Aorta (tissue), 5 donors: Measurements from ENCODE around the gene TMEM39A. TPM values are rescaled to one million over a fixed set of nuclear protein-coding genes. Genes with fewer than 3 reads are reported as not detected.

Experiments used
- ATAC-seq: fragments of 200-7000 bp; cut with Tn5 transposase; one replicate; pipeline ENCODE4 v1.9.1; 2022; ENCODE audit warnings: moderate library complexity; ENCODE audit not compliant: low FRiP score
- DNase-seq, 2 donors: peaks; one replicate each; pipeline ENCODE4 v3.0.0-alpha.2; 2020
- H3K27ac ChIP-seq, 2 donors: one replicate each; pipeline ENCODE4 v1.5.1; 2013; ENCODE audit warnings: low read length in 2 of 2, mild to moderate bottlenecking in 2 of 2, moderate library complexity in 2 of 2, control low read depth in 1 of 2, inconsistent platforms in 1 of 2, low read depth in 1 of 2
- H3K27me3 ChIP-seq, 2 donors: one replicate each; pipeline ENCODE4 v1.6.1; 2013; ENCODE audit warnings: control low read depth in 1 of 2, low read length in 1 of 2, mild to moderate bottlenecking in 1 of 2, moderate library complexity in 1 of 2; ENCODE audit not compliant: insufficient read depth in 2 of 2, control insufficient read depth in 1 of 2
- H3K36me3 ChIP-seq, 2 donors: one replicate each; pipeline ENCODE4 v1.6.1; 2013; ENCODE audit warnings: control low read depth in 1 of 2, low read length in 1 of 2, mild to moderate bottlenecking in 1 of 2; ENCODE audit not compliant: insufficient read depth in 2 of 2, control insufficient read depth in 1 of 2
- H3K4me1 ChIP-seq, 2 donors: one replicate each; pipeline ENCODE4 v1.6.1; 2013; ENCODE audit warnings: low read length in 2 of 2, control low read depth in 1 of 2, mild to moderate bottlenecking in 1 of 2, moderate library complexity in 1 of 2; ENCODE audit not compliant: insufficient read depth in 2 of 2, control insufficient read depth in 1 of 2
- H3K4me3 ChIP-seq, 2 donors: one replicate each; pipeline ENCODE4 v1.5.1; 2013; ENCODE audit warnings: low read length in 2 of 2, control low read depth in 1 of 2, mild to moderate bottlenecking in 1 of 2
- H3K9me3 ChIP-seq: one replicate; pipeline ENCODE4 v1.6.1; 2013; ENCODE audit warnings: mild to moderate bottlenecking, low read length; ENCODE audit not compliant: control insufficient read depth
- WGBS, 2 donors: extraction: QIAGEN DNeasy Blood & Tissue Kit; methylation state at CpG; one replicate each; pipeline ENCODE4 v1.1.7; 2013; 5-methylcytosine and 5-hydroxymethylcytosine counted together
- intact Hi-C, 2 donors: fragments of 100-400 bp; cut with DNase I; formaldehyde crosslinking; loops; one replicate each; pipeline versions ENCODE4 v1.14.2 to v1.15.0; 2022
- polyA plus RNA-seq, 2 donors: library from polyadenylated mRNA; stranded (reverse); fragments of 200-250 nt; gene quantifications; one replicate each; pipeline ENCODE4 v1.2.3, GENCODE V29; 2013
- total RNA-seq, 2 donors: library from RNA; stranded (reverse); fragmentation: NEBNext Ultra II Directional; extraction: Animal tissue kit (Norgen Biotek cat#: 25700); gene quantifications; one replicate each; pipeline ENCODE4 v1.2.1, GENCODE V29; 2021
- donor health status: healthy with polysubstance abuse.
- donor health status: Bipolar disorder and iron deficiency.
- donor health status: DM: no; HTN: no; CAD: no.
- donor health status: DM: no; HTN: no; CAD: no.
- donor health status: DM: yes; HTN: yes; CAD: no.

TMEM39A gene
- total and polyA plus RNA-seq, 4 donors, result 7.5 to 45.7 (median 24.1) TPM

GRCh38 chr3:119498186-119499011 is 35.0 kb upstream of the TMEM39A start, which contains the start of gene TIMMDC1:
Gene TIMMDC1, plus strand, starts transcription at chr3:119498547. Its CDS starts 187 bp downstream, at chr3:119498734.
- ATAC-seq, result peak; percentile 100
- WGBS, 2 donors, result 0 to 1% methylated on average over 58 of the region's 58 CpGs
- intact Hi-C loops, result loop anchor here (5.0 to 10.0 kb wide), 2 partner anchors 176 to 194 kb away; partner anchors contain the start of gene COX17 (in 1 of the 2)

GRCh38 chr3:119497820-119498185 is 34.4 kb upstream of the TMEM39A start:
- Histone ChIP-seq H3K27me3 (no peaks in the 10 kb centered on the region), H3K36me3 (peaks cover 0 to 2% of the 10 kb centered on the region in 2 donors), H3K9me3 (no peaks in the 10 kb centered on the region), H3K27ac (no peak overlapping the region), H3K4me1 (peaks cover 0 to 4% of the 10 kb centered on the region in 2 donors), H3K4me3 (peak overlapping the region; percentile 60 to 61)
- DNase-seq, result no peak
- 1 to 2% methylated on average over 8 of the region's 8 CpGs for WGBS, 2 donors
- intact Hi-C loops, result loop anchor here (5.0 to 10.0 kb wide), 2 partner anchors 177 to 194 kb away; partner anchors contain the start of gene COX17 (in 1 of the 2)
- no peak for ATAC-seq

More at GRCh38 chr3:119498186-119499011, 35.0 kb upstream of the TMEM39A start, which contains the start of gene TIMMDC1:
- Histone ChIP-seq H3K4me3 (peak within 1 kb of the TSS; percentile 67 to 78), H3K9me3 (no peaks in the 10 kb centered on the region), H3K4me1 (peaks cover 0 to 4% of the 10 kb centered on the region in 2 donors), H3K36me3 (peaks cover 0 to 2% of the 10 kb centered on the region in 2 donors), H3K27me3 (no peaks in the 10 kb centered on the region), H3K27ac (peak within 1 kb of the TSS in 1 of 2 donors; percentile 49)
- peak; percentile 98 for DNase-seq

DNA sequence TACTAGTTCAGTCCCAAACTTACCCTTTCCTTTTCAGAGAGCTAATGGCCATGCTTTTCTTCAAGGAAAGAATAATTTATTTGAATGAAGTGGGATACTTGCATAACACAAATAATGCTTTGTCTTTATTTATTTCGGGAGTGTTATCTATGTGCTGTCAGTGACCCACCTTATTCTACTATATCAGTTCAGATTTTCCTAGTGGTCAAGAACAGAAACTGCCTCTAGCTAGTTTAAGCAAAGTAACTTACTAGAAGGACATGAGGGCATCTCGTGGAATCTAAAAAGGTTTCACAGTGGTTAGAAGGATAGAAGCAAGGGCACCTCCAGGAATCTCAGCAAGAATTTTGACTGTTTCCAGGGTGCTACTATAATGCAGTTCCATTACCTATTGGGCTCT is 31.2 kb upstream of the TMEM39A start:
- Histone ChIP-seq H3K9me3 (no peaks in the 10 kb centered on the region), H3K4me1 (peaks cover 0 to 1% of the 10 kb centered on the region in 2 donors), H3K27ac (no peak overlapping the region), H3K4me3 (no peak overlapping the region), H3K36me3 (peaks cover 0 to 1% of the 10 kb centered on the region in 2 donors), H3K27me3 (no peaks in the 10 kb centered on the region)
- WGBS, 2 donors, result 82 to 86% methylated on average over 2 of the region's 2 CpGs
- no peak for DNase-seq
- ATAC-seq, result no peak
- intact Hi-C loops, result loop anchor here in 1 of 2 donors (10.0 kb wide), 1 partner anchor 180 kb away; the partner anchor contains the start of gene COX17

GRCh38 chr3:119492810-119493209 is 29.4 kb upstream of the TMEM39A start:
- Histone ChIP-seq H3K9me3 (no peaks in the 10 kb centered on the region), H3K4me3 (no peak overlapping the region), H3K27me3 (no peaks in the 10 kb centered on the region), H3K36me3 (peaks cover 0 to 1% of the 10 kb centered on the region in 2 donors), H3K27ac (no peak overlapping the region), H3K4me1 (no peaks in the 10 kb centered on the region)
- ATAC-seq (no peak), DNase-seq (no peak)
- WGBS, 2 donors, result 91 to 93% methylated on average over 3 of the region's 3 CpGs
- intact Hi-C loops, result loop anchor here in 1 of 2 donors (10.0 kb wide), 1 partner anchor 182 kb away; the partner anchor contains the start of gene COX17

- H3K36me3 ChIP-seq, result peaks cover 0 to 3% of the 10 kb centered on the region in 2 donors
- intact Hi-C loops, result loop anchor here in 1 of 2 donors (10.0 kb wide), 1 partner anchor 183 kb away; the partner anchor contains the start of gene COX17
Observed at GRCh38 chr3:119492128-119492527, 28.7 kb upstream of the TMEM39A start.

DNA sequence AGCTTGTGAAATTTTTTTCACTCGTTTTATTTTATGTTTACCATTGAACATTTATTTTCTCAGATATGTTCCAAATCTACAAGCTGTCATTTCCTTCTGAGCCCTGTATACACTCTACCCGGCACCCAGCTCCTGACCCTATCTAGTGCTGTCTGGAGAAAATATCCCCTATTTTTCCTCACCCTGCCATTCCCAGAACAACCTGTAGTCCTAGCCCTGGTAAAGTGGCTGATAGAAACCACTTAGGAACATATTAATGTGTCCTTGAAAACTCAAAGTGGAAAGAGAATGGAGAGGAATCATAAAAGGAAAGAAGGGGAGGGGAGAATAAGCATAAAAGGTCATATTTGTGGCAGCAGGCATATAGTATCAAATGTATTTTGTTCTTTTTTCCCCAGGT is 26.7 kb upstream of the TMEM39A start:
- no peak for DNase-seq
- H3K9me3 ChIP-seq, result no peaks in the 10 kb centered on the region
- ATAC-seq, result no peak
- 82 to 93% methylated on average over 2 of the region's 2 CpGs for WGBS, 2 donors
- no peak overlapping the region for H3K27ac ChIP-seq
- H3K36me3 ChIP-seq, result peaks cover 5% of the 10 kb centered on the region in 2 donors
- H3K4me1 ChIP-seq, result no peaks in the 10 kb centered on the region
- intact Hi-C loops, result loop anchor here in 1 of 2 donors (10.0 kb wide), 1 partner anchor 185 kb away; the partner anchor contains the start of gene COX17
- no peaks in the 10 kb centered on the region for H3K27me3 ChIP-seq
- H3K4me3 ChIP-seq, result no peak overlapping the region

More at GRCh38 chr3:119492128-119492527, 28.7 kb upstream of the TMEM39A start:
- DNase-seq, result no peak
- H3K9me3 ChIP-seq, result no peaks in the 10 kb centered on the region
- no peaks in the 10 kb centered on the region for H3K27me3 ChIP-seq
- H3K4me1 ChIP-seq, result no peaks in the 10 kb centered on the region
- H3K27ac ChIP-seq, result no peak overlapping the region
- WGBS, 2 donors, result 83 to 90% methylated on average over 2 of the region's 2 CpGs
- H3K4me3 ChIP-seq, result no peak overlapping the region
- ATAC-seq, result no peak

DNA sequence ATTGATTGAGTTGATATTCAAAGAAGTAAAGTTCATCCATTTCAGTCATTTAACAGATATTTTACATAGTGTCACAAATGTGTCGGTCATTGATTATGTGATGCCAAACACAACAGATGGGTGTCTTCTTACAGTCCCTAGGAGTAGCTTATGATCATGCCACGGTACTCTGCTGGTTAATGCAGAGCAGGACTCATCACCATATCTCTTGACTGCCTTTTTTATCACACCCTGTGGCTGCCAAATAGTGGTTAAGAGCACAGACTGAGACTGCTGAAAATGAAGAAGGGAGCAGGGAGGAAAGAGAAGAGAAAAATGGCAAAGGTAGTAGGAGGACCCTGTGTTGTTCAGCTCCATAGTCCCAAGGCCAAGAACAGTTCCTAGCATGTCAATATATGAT is 22.1 kb upstream of the TMEM39A start:
- no peaks in the 10 kb centered on the region for H3K4me1 ChIP-seq
- DNase-seq, result no peak
- intact Hi-C loops, result no loop called here
- H3K9me3 ChIP-seq, result no peaks in the 10 kb centered on the region
- ATAC-seq, result no peak
- 91 to 92% methylated on average over 2 of the region's 2 CpGs for WGBS, 2 donors
- H3K4me3 ChIP-seq, result no peak overlapping the region
- H3K27me3 ChIP-seq, result no peaks in the 10 kb centered on the region
- H3K36me3 ChIP-seq, result peaks cover 5% of the 10 kb centered on the region in 2 donors
- H3K27ac ChIP-seq, result no peak overlapping the region

DNA sequence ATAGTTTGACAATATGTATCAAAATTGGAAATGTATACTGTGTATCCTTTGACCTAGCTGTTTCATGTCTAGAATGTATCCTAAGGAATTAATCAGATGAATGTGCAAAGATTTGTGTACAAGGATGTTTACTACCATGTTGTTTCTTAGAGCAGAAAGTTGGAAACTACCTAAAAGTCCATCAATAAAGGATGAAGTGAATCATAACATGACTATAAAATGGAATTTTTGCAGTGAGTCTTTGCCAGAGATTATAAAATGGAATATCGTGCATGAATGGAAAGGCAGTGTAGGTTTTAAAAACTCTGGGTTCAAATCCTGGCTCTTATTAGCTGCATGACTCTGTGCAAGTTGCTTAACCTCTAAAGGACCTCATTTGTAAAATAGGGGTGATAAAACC is 19.7 kb upstream of the TMEM39A start:
- Histone ChIP-seq H3K36me3 (peaks cover 4 to 5% of the 10 kb centered on the region in 2 donors), H3K4me3 (no peak overlapping the region), H3K27me3 (no peaks in the 10 kb centered on the region), H3K9me3 (no peaks in the 10 kb centered on the region), H3K27ac (no peak overlapping the region), H3K4me1 (no peaks in the 10 kb centered on the region)
- DNase-seq (no peak), ATAC-seq (no peak)
- intact Hi-C loops, result no loop called here
- 83 to 89% methylated on average over 1 of the region's 1 CpG for WGBS, 2 donors
